AG04450 (cell line): ENCODE measurements around the gene MED13L. TPM values are rescaled to one million over a fixed set of nuclear protein-coding genes. Genes with fewer than 3 reads are reported as not detected.

ENCODE experiments used
- CTCF ChIA-PET: fragments of 300-600, 350-600 bp; formaldehyde crosslinking; extraction: SDS; loops from one replicate; lab custom pipeline; 2022; ENCODE audit warnings: antibody characterized with exemption, inconsistent platforms; lab: Charles Lee
- POLR2A ChIA-PET: fragments of 350-600 bp; formaldehyde crosslinking; extraction: SDS; loops from one replicate; lab custom pipeline; 2021; ENCODE audit warnings: antibody characterized with exemption, inconsistent platforms; lab: Yijun Ruan, JAX
- DNase-seq: peaks from one replicate; pipeline ENCODE4 v3.0.0-alpha.2; 2011; ENCODE audit warnings: low read depth, low spot score
- H3K27ac ChIP-seq: one replicate; pipeline ENCODE4 v1.5.1; 2012; ENCODE audit warnings: low read depth, low read length, control low read depth
- H3K27me3 ChIP-seq: one replicate; pipeline ENCODE4 v1.6.0; 2012; ENCODE audit warnings: low read length; ENCODE audit not compliant: control insufficient read depth, insufficient read depth
- H3K4me3 ChIP-seq: 2 replicates; pipeline ENCODE4 v1.5.1; 2011; ENCODE audit warnings: mild to moderate bottlenecking, low read depth, low read length, control low read depth
- H3K9me3 ChIP-seq: 2 replicates; pipeline ENCODE4 v1.5.1; 2012; ENCODE audit warnings: low read length; ENCODE audit not compliant: control insufficient read depth, insufficient read depth
- CTCF ChIP-seq: IDR thresholded peaks from 2 replicates; pipeline ENCODE4 v1.5.1; 2011; ENCODE audit warnings: low read depth, low read length, control low read depth, inconsistent platforms
- polyA plus RNA-seq: library from polyadenylated mRNA; depleted of rRNA; stranded (reverse); fragments of >200 nt; gene quantifications from 2 replicates; pipeline ENCODE4 v1.2.3, GENCODE V29; 2011

MED13L gene
- polyA plus RNA-seq, 1 experiment = 56.2 TPM

GRCh38 chr12:116141110-116141832 is 136.2 kb downstream of the MED13L start:
- H3K9me3 ChIP-seq = no peaks in the 10 kb centered on the region
- H3K4me3 ChIP-seq = no peak overlapping the region
- POLR2A ChIA-PET = no interaction called here
- CTCF ChIA-PET = interaction anchor here (0.5 to 1.9 kb wide), 6 partner anchors 9 to 469 kb away, joined by 3 to 5 read pairs (median 4); no protein-coding TSS in a partner anchor
- no peak for DNase-seq
- TF ChIP-seq CTCF = no peak
- no peak overlapping the region for H3K27ac ChIP-seq
- no peaks in the 10 kb centered on the region for H3K27me3 ChIP-seq

- H3K27ac ChIP-seq = no peak overlapping the region
- ChIA-PET POLR2A (no interaction called here), CTCF (interaction anchor here (0.5 to 1.9 kb wide), 7 partner anchors 10 to 469 kb away, joined by 3 to 5 read pairs (median 4); no protein-coding TSS in a partner anchor)
- H3K27me3 ChIP-seq = no peaks in the 10 kb centered on the region
- H3K4me3 ChIP-seq = no peak overlapping the region
- no peak for DNase-seq
- TF ChIP-seq CTCF = no peak
- H3K9me3 ChIP-seq = no peaks in the 10 kb centered on the region
Observed at GRCh38 chr12:116140529-116140928, 137.0 kb downstream of the MED13L start.

GRCh38 chr12:116138781-116139180 is 138.7 kb downstream of the MED13L start:
- no peak for DNase-seq
- CTCF ChIA-PET = no interaction called here
- Histone ChIP-seq H3K27ac (no peak overlapping the region), H3K9me3 (no peaks in the 10 kb centered on the region), H3K27me3 (no peaks in the 10 kb centered on the region), H3K4me3 (no peak overlapping the region)
- TF ChIP-seq CTCF = no peak
- POLR2A ChIA-PET = no interaction called here

GRCh38 chr12:116138364-116138763 is 139.1 kb downstream of the MED13L start:
- H3K4me3 ChIP-seq = no peak overlapping the region
- no peak for TF ChIP-seq CTCF
- H3K27ac ChIP-seq = no peak overlapping the region
- ChIA-PET POLR2A (no interaction called here), CTCF (interaction anchor here (0.7 kb wide), 1 partner anchor 185 kb away, joined by 3 read pairs; no protein-coding TSS in a partner anchor)
- H3K9me3 ChIP-seq = no peaks in the 10 kb centered on the region
- no peak for DNase-seq
- H3K27me3 ChIP-seq = no peaks in the 10 kb centered on the region

- CTCF ChIA-PET = interaction anchor here (0.7 to 1.5 kb wide), 4 partner anchors 10 to 122 kb away, joined by 4 to 7 read pairs (median 4); no protein-coding TSS in a partner anchor
- no peak overlapping the region for H3K4me3 ChIP-seq
- DNase-seq = no peak
- H3K27ac ChIP-seq = no peak overlapping the region
- no peaks in the 10 kb centered on the region for H3K9me3 ChIP-seq
- TF ChIP-seq CTCF = no peak
- H3K27me3 ChIP-seq = no peaks in the 10 kb centered on the region
- POLR2A ChIA-PET = no interaction called here
Observed at GRCh38 chr12:116137318-116137717, 140.2 kb downstream of the MED13L start.
